Stimulated activated CD8-positive, alpha-beta memory T cell treated with anti-CD3 and anti-CD28 coated beads, Interleukin-7, amount 100 ng/mL, for 24 hours (primary cell): Measurements from ENCODE around the gene GPR155.
"Not testable (repeated sequence)": the region's sequence is repeated elsewhere in the genome, so short reads cannot be mapped to it uniquely, and the experiment has no call there.

Experiments used
- DNase-seq: peaks from one replicate; pipeline ENCODE4 v3.0.0-alpha.2; 2020; ENCODE audit warnings: low read depth

The GPR155 gene

DNA sequence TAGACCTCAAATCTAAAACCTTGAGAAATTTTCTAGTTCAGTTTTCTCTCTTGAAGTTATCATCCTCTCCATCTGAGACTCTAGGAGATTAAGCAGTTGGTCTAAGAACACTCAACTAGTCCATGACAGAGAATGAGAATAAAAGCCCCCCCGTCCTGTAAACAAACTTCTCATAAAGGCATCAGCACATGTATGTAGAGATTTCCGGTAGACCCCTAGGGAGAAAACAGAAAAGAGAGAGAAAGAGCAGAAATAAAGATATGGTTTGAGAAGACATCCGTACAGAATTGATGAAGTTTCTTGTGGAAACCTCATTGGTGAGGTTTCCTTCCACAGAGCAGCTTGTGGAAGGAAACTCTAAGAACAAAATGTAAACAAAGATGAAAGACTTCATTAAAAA is 3.2 kb upstream of the GPR155 start:
- DNase-seq = no peak

- DNase-seq = not testable (repeated sequence)
Measured at GRCh38 chr2:174489520-174489919, 2.7 kb upstream of the GPR155 start.

- no peak for DNase-seq
Measured at GRCh38 chr2:174487820-174488162, 962 bp upstream of the GPR155 start.

GRCh38 chr2:174487108-174487819 is 435 bp upstream of the GPR155 start:
- peak; percentile 98 for DNase-seq

GRCh38 chr2:174485788-174486562 is 854 bp downstream of the GPR155 start:
- no peak for DNase-seq

DNA sequence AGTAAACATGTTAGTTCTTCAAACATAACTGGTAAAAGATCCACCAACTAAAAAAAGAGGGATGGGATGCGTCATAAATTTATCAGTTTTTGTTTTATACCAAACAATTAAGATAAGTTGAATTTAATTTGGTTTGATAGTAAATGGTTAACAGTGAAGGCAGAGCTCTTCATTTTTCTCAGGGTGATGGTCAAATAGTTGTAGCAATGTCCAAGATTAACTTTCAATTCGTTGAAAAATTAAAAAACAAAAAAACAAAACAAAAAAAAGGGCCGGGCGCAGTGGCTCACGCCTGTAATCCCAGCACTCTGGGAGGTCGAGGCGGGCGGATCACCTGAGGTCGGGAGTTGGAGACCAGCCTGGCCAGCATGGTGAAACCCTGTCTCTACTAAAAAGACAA is 1.8 kb downstream of the GPR155 start:
- not testable (repeated sequence) for DNase-seq

DNA sequence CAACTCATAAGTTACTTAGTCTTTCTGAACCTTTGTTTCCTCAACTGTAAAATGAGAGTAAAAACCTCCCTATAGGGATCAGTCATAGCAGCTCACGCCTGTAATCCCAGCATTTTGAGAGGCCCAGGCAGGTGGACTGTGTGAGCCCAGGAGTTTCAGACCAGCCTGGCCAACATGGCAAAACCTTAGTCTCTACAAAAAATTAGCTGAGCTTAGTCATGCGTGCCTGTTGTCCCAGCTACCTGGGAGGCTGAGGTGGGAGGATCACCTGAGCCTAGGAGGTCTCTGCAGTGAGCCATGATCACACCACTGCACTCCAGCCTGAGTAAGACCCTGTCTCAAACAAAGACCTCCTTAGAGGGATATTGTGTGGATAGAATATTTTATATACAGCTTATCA is 2.3 kb downstream of the GPR155 start:
- DNase-seq = no peak

DNA sequence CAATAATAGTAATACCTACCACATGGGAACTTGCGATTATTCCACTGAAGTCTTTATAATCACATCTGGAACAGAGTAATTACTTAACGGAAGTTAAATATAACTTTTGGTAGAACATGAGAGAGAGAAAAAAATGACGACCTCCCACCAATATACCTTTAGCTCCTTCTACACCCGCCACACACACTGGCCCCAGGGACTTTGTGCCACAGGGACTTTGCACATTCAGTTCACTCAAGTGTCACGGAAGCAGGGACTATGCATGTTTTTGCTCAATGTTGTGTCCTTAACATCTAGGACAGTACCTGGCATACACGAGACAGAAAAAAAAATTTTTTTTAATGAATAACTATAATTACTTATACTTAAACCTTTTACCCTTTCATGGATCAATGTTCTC is 4.0 kb downstream of the GPR155 start:
- no peak for DNase-seq

DNA sequence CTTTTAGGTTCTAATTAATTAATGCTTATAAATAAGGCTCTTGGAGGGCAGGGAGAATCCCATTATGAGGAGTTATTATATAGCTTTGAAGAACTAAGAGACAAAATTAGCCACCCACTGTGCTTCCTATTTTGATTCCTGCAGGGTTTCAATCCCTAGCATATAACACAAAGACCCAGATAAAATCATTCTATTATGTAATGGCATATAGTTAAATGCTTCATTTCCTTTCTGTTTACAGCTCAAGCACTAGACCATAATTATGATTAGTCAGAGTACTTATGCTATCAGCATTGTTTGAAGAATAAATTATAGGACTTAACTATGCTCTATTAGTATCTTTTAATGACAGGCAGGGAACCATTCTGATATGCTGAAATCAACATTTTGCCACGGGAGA is 9.1 kb downstream of the GPR155 start:
- DNase-seq = no peak

DNA sequence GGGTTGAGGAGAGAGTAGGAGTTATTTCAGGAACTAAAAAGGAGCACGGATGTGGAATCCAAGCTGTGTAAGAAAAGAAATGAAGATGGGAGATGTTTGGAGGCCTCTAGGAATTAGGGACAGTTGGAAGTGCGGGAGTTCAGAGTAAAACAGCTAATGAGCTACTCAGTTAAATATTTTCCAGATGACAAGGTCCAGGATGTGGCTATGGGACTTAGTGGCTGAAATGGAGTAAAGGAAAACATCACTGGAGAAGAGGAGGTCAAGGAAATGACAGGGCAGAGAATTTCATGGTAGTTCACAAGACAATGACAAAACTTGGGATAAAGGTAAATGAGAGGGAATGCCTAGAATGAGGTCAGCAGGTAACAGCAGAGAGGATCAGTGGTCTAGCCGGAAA is 13.0 kb downstream of the GPR155 start:
- DNase-seq = no peak

DNA sequence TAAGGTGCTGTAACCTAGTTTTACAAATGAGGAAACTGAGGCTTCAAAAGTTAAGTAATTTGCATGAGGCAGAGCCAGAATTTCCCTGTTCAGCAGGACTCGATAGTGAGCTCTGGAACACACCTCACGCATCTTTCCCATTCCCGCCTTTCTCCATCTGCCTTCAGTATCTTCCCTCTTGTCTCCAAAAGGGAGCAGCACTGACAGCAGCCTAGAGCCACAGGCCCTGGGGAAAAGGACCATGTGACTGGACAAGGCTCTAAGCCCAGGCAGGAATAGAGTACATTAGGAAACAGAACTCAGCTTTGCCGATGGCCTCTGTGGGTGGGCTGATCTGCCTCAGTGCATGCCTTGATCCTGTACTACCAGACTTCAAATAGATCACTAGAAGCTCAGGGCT is 21.5 kb downstream of the GPR155 start:
- DNase-seq = no peak

DNA sequence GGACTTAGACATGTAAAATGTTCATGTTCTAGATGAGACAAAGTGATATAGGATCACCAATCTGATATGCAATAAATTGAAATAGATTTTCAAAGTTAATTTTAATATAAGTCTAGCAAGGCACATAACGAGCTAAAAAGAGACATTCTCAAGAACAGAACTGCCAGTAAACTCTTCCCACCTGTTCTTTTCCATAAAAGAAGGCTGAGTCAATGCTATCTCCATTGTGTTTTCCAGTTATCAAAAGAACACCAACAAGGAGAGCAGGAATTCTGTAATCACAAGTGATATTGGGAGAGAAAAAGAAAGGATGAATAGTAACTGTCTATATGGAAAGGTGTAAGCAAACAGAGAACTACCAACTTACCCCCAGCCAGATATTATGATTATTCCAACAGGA is 25.6 kb downstream of the GPR155 start:
- DNase-seq = no peak

DNA sequence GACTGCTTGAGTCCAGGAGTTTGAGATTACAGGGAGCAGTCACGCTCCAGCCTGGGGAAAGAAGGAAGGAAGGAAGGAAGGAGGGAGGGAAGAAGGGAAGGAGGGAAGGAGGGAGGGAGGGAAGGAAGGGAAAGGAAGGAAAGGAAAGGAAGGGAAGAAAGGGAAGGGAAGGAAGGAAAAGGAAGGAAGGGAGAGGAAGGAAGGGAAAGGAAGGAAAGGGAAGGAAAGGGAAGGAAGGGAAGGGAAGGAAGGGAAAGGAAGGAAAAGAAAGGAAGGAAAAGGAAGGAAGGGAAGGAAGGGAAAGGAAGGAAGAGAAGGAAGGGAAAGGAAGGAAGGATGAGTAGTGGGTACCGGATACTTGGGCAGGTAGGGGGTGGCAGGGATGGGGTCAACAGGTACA is 32.3 kb downstream of the GPR155 start:
- no peak for DNase-seq

DNA sequence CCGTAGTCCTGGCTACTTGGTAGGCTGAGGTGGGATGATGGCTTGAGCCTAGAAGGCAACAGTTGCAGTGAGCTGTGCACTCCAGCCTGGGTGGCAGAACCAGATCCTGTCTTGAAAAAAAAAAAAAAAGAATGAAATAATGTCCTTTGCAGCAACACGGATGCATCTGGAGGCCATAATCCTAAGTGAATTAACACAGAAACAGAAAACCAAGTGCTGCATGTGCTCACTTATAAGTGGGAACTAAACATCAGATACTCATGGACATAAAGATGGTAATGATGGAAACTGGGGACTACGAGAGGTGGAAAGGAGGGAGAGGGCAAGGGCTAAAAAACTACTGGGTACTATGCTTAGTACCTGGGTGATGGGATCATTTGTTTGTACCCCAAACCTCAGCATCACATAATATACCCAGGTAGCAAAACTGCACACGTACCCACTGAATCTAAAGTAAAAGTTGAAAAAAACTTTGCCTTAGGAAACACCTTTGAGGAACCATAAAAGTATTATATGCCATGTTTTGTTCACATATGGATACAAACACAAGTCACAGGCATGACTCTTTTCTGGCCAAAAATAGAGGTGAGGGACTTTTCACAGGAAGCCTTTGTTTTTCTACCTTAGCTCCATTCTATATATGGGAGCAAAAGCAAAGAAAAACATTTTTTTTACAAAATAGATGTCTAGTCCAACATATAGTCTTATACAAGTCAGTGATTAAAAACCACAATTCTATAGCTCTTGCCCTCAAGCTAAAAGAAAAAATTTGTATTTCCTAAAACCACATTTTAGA is 36.6 kb downstream of the GPR155 start:
- no peak for DNase-seq

- no peak for DNase-seq
Measured at GRCh38 chr2:174449033-174449432, 37.8 kb downstream of the GPR155 start.

GRCh38 chr2:174446531-174446930 is 40.3 kb downstream of the GPR155 start:
- no peak for DNase-seq

DNA sequence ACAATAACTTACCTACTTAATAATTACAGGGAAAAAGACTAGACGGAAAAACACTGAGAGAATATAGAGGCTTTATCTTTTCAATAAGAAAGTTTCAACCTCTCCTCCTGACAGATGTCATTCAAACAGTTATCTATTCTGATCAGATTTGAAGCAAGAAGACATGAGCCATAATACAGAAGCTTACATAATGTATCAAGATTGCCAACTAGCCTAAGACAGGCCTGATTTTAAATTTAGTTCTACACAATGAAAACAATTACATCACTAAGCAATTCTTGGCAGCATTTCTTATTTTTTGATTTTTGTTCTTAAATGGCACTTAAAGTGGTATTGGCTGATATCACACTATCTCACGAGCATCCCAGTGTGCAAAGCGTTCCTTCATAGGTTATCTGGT is 41.6 kb downstream of the GPR155 start:
- DNase-seq = no peak

GRCh38 chr2:174444761-174445160 is 42.1 kb downstream of the GPR155 start:
- no peak for DNase-seq

GRCh38 chr2:174442546-174443510 is 44.0 kb downstream of the GPR155 start:
- DNase-seq = no peak

- DNase-seq = no peak
Measured at GRCh38 chr2:174439950-174440349, 46.9 kb downstream of the GPR155 start.

- no peak for DNase-seq
Measured at GRCh38 chr2:174439323-174439722, 47.5 kb downstream of the GPR155 start.
